HEK293 (cell line): ENCODE measurements around the gene N4BP2L1.

Source experiments
- CTCF ChIA-PET: fragments of 350-600 bp; formaldehyde crosslinking; extraction: SDS; loops from one replicate; lab custom pipeline; 2021; ENCODE audit warnings: antibody characterized with exemption; lab: Yijun Ruan, JAX
- POLR2A ChIA-PET: fragments of 300-600 bp; formaldehyde crosslinking; extraction: SDS; loops from one replicate; lab custom pipeline; 2020; ENCODE audit warnings: antibody characterized with exemption, inconsistent platforms; lab: Yijun Ruan, JAX
- H3K27ac ChIP-seq: fragments of 200-500 bp; sonication (Bioruptor generic); 2 replicates; pipeline ENCODE4 v1.5.1; 2014; ENCODE audit warnings: low read depth, low read length, control low read depth, inconsistent platforms; ENCODE audit errors: extremely low read depth
- H3K36me3 ChIP-seq, 2 experiments: fragments of 200-500 bp in 1 of 2; sonication (Bioruptor generic) in 1 of 2; 1 replicate in 1 of 2; 2 replicates in 1 of 2; pipeline ENCODE4 v1.5.1; 2014 to 2017; ENCODE audit warnings: inconsistent platforms in 2 of 2, low read length in 2 of 2; ENCODE audit not compliant: control insufficient read depth in 2 of 2, insufficient read depth in 1 of 2
- H3K4me1 ChIP-seq: fragments of 200-500 bp; sonication (Bioruptor generic); 2 replicates; pipeline ENCODE4 v1.5.1; 2014; ENCODE audit warnings: mild to moderate bottlenecking, low read length, inconsistent platforms; ENCODE audit not compliant: control insufficient read depth, insufficient read depth
- H3K4me3 ChIP-seq: 2 replicates; pipeline ENCODE4 v1.5.1; 2011; ENCODE audit warnings: low read depth, mild to moderate bottlenecking, control low read depth, low read length, moderate library complexity
- H3K9me3 ChIP-seq: fragments of 200-500 bp; sonication (Bioruptor generic); 2 replicates; pipeline ENCODE4 v1.5.1; 2014; ENCODE audit warnings: low read depth, low read length, inconsistent platforms; ENCODE audit not compliant: control insufficient read depth, insufficient read depth
- BCL11A ChIP-seq: fragments of 450-650 bp; formaldehyde crosslinking; IDR thresholded peaks from 2 replicates; pipeline ENCODE4 v1.5.1; 2016; ENCODE audit warnings: low read depth, missing biosample characterization, missing genetic modification characterization
- GLIS2 ChIP-seq: fragments of 450-650 bp; formaldehyde crosslinking; IDR thresholded peaks from 2 replicates; pipeline ENCODE4 v1.5.1; 2016; ENCODE audit warnings: missing biosample characterization, missing genetic modification characterization
- KLF7 ChIP-seq: fragments of 450-650 bp; formaldehyde crosslinking; IDR thresholded peaks from 2 replicates; pipeline ENCODE4 v1.5.1; 2016; ENCODE audit warnings: missing biosample characterization, missing genetic modification characterization, borderline replicate concordance
- PATZ1 ChIP-seq: fragments of 450-650 bp; formaldehyde crosslinking; IDR thresholded peaks from 2 replicates; pipeline ENCODE4 v1.5.1; 2016; ENCODE audit warnings: missing biosample characterization, missing genetic modification characterization
- PBX3 ChIP-seq: sonication (generic); formaldehyde crosslinking; IDR thresholded peaks from 2 replicates; pipeline ENCODE4 v1.8.1; 2022; ENCODE audit warnings: mild to moderate bottlenecking, moderate library complexity, missing genetic modification reagents
- SP3 ChIP-seq: fragments of 450-650 bp; formaldehyde crosslinking; IDR thresholded peaks from 2 replicates; pipeline ENCODE4 v1.5.1; 2016; ENCODE audit warnings: missing biosample characterization, missing genetic modification characterization
- YY1 ChIP-seq: fragments of 450-650 bp; formaldehyde crosslinking; IDR thresholded peaks from 2 replicates; pipeline ENCODE4 v1.5.1; 2018; ENCODE audit warnings: missing biosample characterization, missing genetic modification characterization
- ZBTB20 ChIP-seq: fragments of 450-650 bp; formaldehyde crosslinking; IDR thresholded peaks from 2 replicates; pipeline ENCODE4 v1.5.1; 2016; ENCODE audit warnings: missing biosample characterization, missing genetic modification characterization
- ZBTB49 ChIP-seq: fragments of 450-650 bp; formaldehyde crosslinking; IDR thresholded peaks from 2 replicates; pipeline ENCODE4 v1.5.1; 2016; ENCODE audit warnings: missing biosample characterization, missing genetic modification characterization, low read depth
- ZNF48 ChIP-seq: fragments of 450-650 bp; formaldehyde crosslinking; IDR thresholded peaks from 2 replicates; pipeline ENCODE4 v1.5.1; 2016; ENCODE audit warnings: missing biosample characterization, missing genetic modification characterization
- ZNF513 ChIP-seq: fragments of 450-650 bp; IDR thresholded peaks from 2 replicates; pipeline ENCODE4 v1.5.1; 2018; ENCODE audit warnings: missing biosample characterization, missing genetic modification characterization
- ZNF670 ChIP-seq: fragments of 450-650 bp; formaldehyde crosslinking; IDR thresholded peaks from 2 replicates; pipeline ENCODE4 v1.5.1; 2016; ENCODE audit warnings: missing biosample characterization, missing genetic modification characterization, low read depth
- ZSCAN5A ChIP-seq: fragments of 450-650 bp; formaldehyde crosslinking; IDR thresholded peaks from 2 replicates; pipeline ENCODE4 v1.5.1; 2016; ENCODE audit warnings: missing biosample characterization, missing genetic modification characterization

Gene N4BP2L1

GRCh38 chr13:32415019-32415418 is 12.9 kb downstream of the N4BP2L1 start (continued):
- no peak for TF ChIP-seq PATZ1 (tag by site-specific recombination)
- TF ChIP-seq, all 188 proteins: peak for 0

GRCh38 chr13:32414580-32414979 is 13.3 kb downstream of the N4BP2L1 start:
- POLR2A ChIA-PET, result no interaction called here
- no peak overlapping the region for H3K27ac ChIP-seq
- TF ChIP-seq BCL11A (tag by site-specific recombination) (no peak), SP3 (tag by site-specific recombination) (no peak), ZBTB49 (no peak), ZNF670 (tag by site-specific recombination) (no peak), KLF7 (tag by site-specific recombination) (no peak), ZBTB20 (tag by site-specific recombination) (no peak)
- H3K4me3 ChIP-seq, result no peak overlapping the region
- no peaks in the 10 kb centered on the region for H3K4me1 ChIP-seq
- no peaks in the 10 kb centered on the region for H3K36me3 ChIP-seq
- no peaks in the 10 kb centered on the region for H3K9me3 ChIP-seq
- CTCF ChIA-PET, result interaction anchor here (0.6 to 1.6 kb wide), 6 partner anchors 9 to 294 kb away, joined by 3 to 7 read pairs (median 4); no protein-coding TSS in a partner anchor

GRCh38 chr13:32413284-32413683 is 14.6 kb downstream of the N4BP2L1 start:
- TF ChIP-seq PBX3 (no peak), ZNF48 (tag by site-specific recombination) (no peak), YY1 (tag by site-specific recombination) (no peak), ZNF513 (tag by site-specific recombination) (no peak), ZSCAN5A (tag by site-specific recombination) (no peak), GLIS2 (tag by site-specific recombination) (no peak)
- TF ChIP-seq, all 188 proteins: peak for 0
- no peak overlapping the region for H3K4me3 ChIP-seq
- no peaks in the 10 kb centered on the region for H3K36me3 ChIP-seq
- CTCF ChIA-PET, result no interaction called here
- H3K4me1 ChIP-seq, result no peaks in the 10 kb centered on the region
- H3K9me3 ChIP-seq, result no peaks in the 10 kb centered on the region
- POLR2A ChIA-PET, result no interaction called here
- H3K27ac ChIP-seq, result no peak overlapping the region
